ENCODE data around the gene TFF3. TPM values are rescaled to one million over a fixed set of nuclear protein-coding genes. Genes with fewer than 3 reads are reported as not detected.

Gene TFF3
- total RNA-seq, 1 experiment from 2014 or later = not detected

GRCh38 chr21:42311160-42311559 is 4.0 kb downstream of the TFF3 start:
- H3K27me3 ChIP-seq (replicated peaks; ENCODE audit: insufficient read depth, low read depth, low read length, poor library complexity) = no peaks in the 10 kb centered on the region
- no peaks in the 10 kb centered on the region for H3K4me1 ChIP-seq (ENCODE audit: insufficient read depth, low read length, poor library complexity, severe bottlenecking)
- ChIA-PET CTCF (interaction anchor here (0.8 kb wide), 1 partner anchor 226 kb away, joined by 3 read pairs; no protein-coding TSS in a partner anchor), POLR2A (ENCODE audit: low non-redundant PET) (no interaction called here)
- no peaks in the 10 kb centered on the region for H3K9me3 ChIP-seq (ENCODE audit: low read depth, low read length, poor library complexity, severe bottlenecking)
- no peak overlapping the region for H3K4me3 ChIP-seq (ENCODE audit: low read depth, low read length, poor library complexity, severe bottlenecking)
- no peak overlapping the region for H3K27ac ChIP-seq (ENCODE audit: low read depth, low read length, poor library complexity, severe bottlenecking)
- intact Hi-C loops (cut with micrococcal nuclease; ENCODE audit: unreplicated experiment) = no loop called here
- DNase-seq (ENCODE audit: low spot score) = no peak
- no TSS peak for BruUV-seq (replicated peaks)
- TF ChIP-seq, protein P1, sequence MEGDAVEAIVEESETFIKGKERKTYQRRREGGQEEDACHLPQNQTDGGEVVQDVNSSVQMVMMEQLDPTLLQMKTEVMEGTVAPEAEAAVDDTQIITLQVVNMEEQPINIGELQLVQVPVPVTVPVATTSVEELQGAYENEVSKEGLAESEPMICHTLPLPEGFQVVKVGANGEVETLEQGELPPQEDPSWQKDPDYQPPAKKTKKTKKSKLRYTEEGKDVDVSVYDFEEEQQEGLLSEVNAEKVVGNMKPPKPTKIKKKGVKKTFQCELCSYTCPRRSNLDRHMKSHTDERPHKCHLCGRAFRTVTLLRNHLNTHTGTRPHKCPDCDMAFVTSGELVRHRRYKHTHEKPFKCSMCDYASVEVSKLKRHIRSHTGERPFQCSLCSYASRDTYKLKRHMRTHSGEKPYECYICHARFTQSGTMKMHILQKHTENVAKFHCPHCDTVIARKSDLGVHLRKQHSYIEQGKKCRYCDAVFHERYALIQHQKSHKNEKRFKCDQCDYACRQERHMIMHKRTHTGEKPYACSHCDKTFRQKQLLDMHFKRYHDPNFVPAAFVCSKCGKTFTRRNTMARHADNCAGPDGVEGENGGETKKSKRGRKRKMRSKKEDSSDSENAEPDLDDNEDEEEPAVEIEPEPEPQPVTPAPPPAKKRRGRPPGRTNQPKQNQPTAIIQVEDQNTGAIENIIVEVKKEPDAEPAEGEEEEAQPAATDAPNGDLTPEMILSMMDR (conservative IDR thresholded peaks at IDR 0.05; ENCODE audit: low read depth, low read length) = no peak
- TF ChIP-seq EZH2 (IDR thresholded peaks at IDR 0.05; ENCODE audit: borderline replicate concordance, low read depth, low read length, poor library complexity, severe bottlenecking) = no peak
- H3K36me3 ChIP-seq (ENCODE audit: insufficient read depth, low read length, poor library complexity, severe bottlenecking) = no peaks in the 10 kb centered on the region

DNA sequence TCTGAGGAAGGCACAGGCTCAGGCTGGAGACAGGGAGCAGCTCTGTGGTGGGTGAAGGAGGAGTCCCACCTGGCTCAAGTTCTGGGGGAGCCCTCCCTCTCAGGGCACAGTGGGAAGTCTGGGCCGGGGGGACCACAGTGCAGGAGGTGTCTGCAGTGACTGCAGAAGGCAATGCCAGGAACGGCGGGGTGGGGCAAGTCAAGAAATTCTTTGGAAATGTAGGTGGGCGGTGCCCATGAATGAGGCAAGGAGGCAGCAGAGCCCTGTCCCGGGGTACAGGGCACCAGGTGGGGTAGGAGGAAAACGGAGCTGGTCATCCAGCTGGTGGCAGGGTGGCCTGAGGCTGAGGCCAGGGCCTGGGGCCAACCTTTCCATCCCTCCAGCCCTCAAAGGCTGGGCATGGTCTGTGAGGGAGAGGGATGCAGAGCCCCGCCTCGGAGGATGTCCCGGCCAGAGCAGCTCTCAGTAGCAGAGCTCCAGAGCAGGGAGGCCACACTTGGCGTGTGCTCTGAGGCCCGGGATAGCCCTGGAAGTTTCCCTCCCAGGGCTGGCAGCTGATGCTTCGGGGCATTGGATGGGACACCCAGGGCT is 4.7 kb downstream of the TFF3 start:
- no TSS peak for BruUV-seq (replicated peaks)
- ChIA-PET CTCF (interaction anchor here (0.7 to 1.4 kb wide), 4 partner anchors 166 to 282 kb away, joined by 3 read pairs; no protein-coding TSS in a partner anchor), POLR2A (ENCODE audit: low non-redundant PET) (no interaction called here)
- H3K4me1 ChIP-seq (ENCODE audit: insufficient read depth, low read length, poor library complexity, severe bottlenecking) = no peaks in the 10 kb centered on the region
- no peak for DNase-seq (ENCODE audit: low spot score)
- intact Hi-C loops (cut with micrococcal nuclease; ENCODE audit: unreplicated experiment) = no loop called here
- H3K4me3 ChIP-seq (ENCODE audit: low read depth, low read length, poor library complexity, severe bottlenecking) = no peak overlapping the region
- no peak overlapping the region for H3K27ac ChIP-seq (ENCODE audit: low read depth, low read length, poor library complexity, severe bottlenecking)
- no peaks in the 10 kb centered on the region for H3K36me3 ChIP-seq (ENCODE audit: insufficient read depth, low read length, poor library complexity, severe bottlenecking)
- H3K27me3 ChIP-seq (replicated peaks; ENCODE audit: insufficient read depth, low read depth, low read length, poor library complexity) = no peaks in the 10 kb centered on the region
- H3K9me3 ChIP-seq (ENCODE audit: low read depth, low read length, poor library complexity, severe bottlenecking) = no peaks in the 10 kb centered on the region
- TF ChIP-seq, protein P1 (conservative IDR thresholded peaks at IDR 0.05; ENCODE audit: low read depth, low read length) = no peak
- TF ChIP-seq EZH2 (IDR thresholded peaks at IDR 0.05; ENCODE audit: borderline replicate concordance, low read depth, low read length, poor library complexity, severe bottlenecking) = no peak

GRCh38 chr21:42309753-42310213 is 5.4 kb downstream of the TFF3 start:
- ChIA-PET CTCF (interaction anchor here (0.5 to 1.4 kb wide), 18 partner anchors 12 to 283 kb away, joined by 3 to 12 read pairs (median 5); no protein-coding TSS in a partner anchor), POLR2A (ENCODE audit: low non-redundant PET) (no interaction called here)
- TF ChIP-seq, protein P1 (conservative IDR thresholded peaks at IDR 0.05; ENCODE audit: low read depth, low read length) = peak; percentile 94
- TF ChIP-seq EZH2 (IDR thresholded peaks at IDR 0.05; ENCODE audit: borderline replicate concordance, low read depth, low read length, poor library complexity, severe bottlenecking) = no peak
- peak overlapping the region; percentile 22 for H3K4me3 ChIP-seq (ENCODE audit: low read depth, low read length, poor library complexity, severe bottlenecking)
- intact Hi-C loops (cut with micrococcal nuclease; ENCODE audit: unreplicated experiment) = loop anchor here (1.0 to 5.0 kb wide), 2 partner anchors 141 to 228 kb away; no protein-coding TSS in a partner anchor
- peak; percentile 61 for DNase-seq (ENCODE audit: low spot score)
- no peak overlapping the region for H3K27ac ChIP-seq (ENCODE audit: low read depth, low read length, poor library complexity, severe bottlenecking)
- no peaks in the 10 kb centered on the region for H3K36me3 ChIP-seq (ENCODE audit: insufficient read depth, low read length, poor library complexity, severe bottlenecking)
- no peaks in the 10 kb centered on the region for H3K9me3 ChIP-seq (ENCODE audit: low read depth, low read length, poor library complexity, severe bottlenecking)
- H3K27me3 ChIP-seq (replicated peaks; ENCODE audit: insufficient read depth, low read depth, low read length, poor library complexity) = no peaks in the 10 kb centered on the region
- no peaks in the 10 kb centered on the region for H3K4me1 ChIP-seq (ENCODE audit: insufficient read depth, low read length, poor library complexity, severe bottlenecking)
- no TSS peak for BruUV-seq (replicated peaks)

Measured in A673 (cell line).